SW 1271 (cell line): ENCODE data around the gene AIDA.
A peak's percentile ranks its signal among the peaks of the same experiment; 100 is the strongest.
"Not testable (repeated sequence)": the region's sequence is repeated elsewhere in the genome, so short reads cannot be mapped to it uniquely, and the experiment has no call there.

Source experiments
- DNase-seq, 2 experiments: peaks; one replicate each; lab custom pipeline; 2025; lab: John Stamatoyannopoulos, UW

AIDA gene, protein sequence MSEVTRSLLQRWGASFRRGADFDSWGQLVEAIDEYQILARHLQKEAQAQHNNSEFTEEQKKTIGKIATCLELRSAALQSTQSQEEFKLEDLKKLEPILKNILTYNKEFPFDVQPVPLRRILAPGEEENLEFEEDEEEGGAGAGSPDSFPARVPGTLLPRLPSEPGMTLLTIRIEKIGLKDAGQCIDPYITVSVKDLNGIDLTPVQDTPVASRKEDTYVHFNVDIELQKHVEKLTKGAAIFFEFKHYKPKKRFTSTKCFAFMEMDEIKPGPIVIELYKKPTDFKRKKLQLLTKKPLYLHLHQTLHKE

DNA sequence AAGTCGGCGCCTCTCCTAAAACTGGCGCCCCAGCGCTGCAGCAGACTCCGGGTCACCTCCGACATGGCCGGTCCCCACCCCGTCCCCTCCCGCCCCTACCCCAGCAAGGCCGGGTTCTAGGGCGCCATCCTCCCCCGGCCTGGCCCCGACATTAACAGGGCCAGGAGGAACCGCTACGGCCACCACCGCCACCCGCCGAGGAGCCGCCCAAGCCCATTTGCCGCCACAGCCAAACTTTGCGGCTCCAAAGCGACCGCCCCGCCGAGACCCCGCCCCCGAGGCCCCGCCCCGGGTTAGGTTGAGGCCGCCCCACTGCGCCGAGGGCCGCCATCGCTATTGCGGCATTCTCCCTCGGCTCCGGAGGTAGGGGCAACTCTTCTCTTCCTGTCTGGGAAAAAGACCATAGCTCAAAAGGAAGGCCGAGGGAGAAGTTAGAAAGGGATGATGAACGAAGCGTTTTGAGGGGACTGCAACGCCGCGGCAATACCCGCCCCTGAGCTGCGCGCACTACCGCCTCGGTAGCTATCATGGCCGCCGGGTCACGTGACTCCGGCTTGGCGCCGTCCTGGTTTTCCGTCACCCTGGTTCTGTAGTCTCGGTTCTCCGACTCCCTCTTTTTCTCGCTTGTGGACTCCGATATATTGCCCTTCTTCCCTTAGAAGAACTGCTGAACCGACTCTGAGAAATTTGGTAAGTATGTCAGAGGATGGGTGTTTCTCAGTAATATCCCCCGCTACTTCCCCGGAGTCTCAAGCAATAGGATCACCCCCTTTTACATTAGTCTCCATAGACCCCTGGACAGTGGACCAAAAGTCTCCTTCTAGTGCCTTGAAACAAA, at the start of gene AIDA, which contains the start of gene BROX:
Gene AIDA (minus strand): TSS at position 239 of the 838 bp plus-strand sequence. CDS start 174 bp downstream, at position 65.
Gene BROX (plus strand): TSS at position 312 of the 838 bp plus-strand sequence. CDS start 3,136 bp downstream, outside the sequence.
- peak; percentile 31 to 74 for DNase-seq

DNA sequence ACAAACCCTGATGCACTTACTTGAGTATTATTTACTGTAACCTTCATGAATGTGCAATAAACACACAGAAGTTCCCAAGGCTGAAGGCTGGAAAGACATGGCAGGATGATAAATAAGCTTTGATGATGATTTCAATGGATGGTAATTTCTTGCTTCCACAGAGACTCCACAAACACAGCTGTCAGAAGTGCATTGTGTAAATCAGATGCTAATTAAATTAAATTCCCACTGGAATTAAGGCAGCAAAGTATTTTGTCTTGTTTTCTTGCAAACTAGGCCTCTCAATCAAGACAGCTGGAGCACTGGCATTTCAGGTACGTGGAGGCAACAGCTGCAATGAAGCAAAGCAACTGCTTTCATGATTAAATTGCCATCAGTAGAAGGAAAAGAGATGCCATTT, 48.8 kb upstream of the AIDA start:
- DNase-seq: no peak

DNA sequence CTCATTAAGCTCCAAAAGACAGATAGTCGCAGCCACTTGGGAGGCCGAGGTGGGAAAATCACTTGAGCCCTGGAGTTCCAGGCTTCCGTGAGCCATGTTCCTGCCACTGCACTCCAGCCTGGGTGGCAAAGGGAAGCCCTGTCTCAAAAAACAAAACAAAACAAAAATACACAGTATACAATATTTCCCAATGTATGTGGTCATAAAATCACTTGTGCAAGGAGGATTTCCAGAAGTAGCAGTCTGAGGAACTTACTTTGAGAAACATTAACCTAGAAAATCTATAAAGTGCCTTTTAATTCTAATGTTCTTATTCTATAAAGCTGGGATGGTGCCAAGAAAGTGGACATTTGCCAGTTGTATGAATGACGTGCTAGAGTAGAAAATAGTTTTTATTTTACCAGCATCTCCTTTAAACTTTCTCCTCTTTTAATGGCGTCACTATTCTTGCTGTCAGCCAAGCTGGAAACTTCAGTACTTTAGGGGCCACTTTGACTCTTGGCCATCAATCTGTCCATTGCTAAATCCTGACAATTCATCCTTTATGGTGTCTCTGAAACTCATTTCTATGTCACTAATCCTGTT, 47.3 kb upstream of the AIDA start:
- no peak for DNase-seq

DNA sequence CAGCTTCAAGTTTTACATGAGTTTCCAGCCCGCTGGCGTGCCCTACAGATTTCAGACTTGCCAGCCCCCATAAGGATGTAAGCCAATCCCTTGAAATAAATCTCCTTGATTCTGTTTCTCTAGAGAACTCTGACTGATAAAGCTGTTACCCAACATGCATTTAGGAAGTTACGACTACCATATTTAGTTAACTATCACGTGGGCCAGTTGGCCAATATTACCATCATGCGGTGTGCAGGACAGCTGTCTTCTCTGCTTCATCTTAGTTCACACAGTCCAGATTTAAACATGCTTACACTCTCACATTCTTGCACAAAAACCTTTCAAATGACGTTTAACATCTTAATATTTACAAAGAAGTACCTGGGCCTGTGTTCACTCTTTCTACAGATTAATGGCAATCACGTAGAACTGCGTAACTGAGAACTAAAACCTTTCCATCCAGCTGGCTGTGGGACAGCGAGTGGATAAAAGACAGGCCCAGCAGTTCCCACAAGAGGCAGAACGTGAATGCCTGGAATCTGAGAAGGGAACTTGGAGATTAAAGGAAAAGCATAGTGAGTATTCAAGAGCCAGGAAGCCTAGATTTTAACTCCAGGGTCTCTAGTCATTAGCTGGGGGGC, 45.5 kb upstream of the AIDA start:
- DNase-seq: no peak

DNA sequence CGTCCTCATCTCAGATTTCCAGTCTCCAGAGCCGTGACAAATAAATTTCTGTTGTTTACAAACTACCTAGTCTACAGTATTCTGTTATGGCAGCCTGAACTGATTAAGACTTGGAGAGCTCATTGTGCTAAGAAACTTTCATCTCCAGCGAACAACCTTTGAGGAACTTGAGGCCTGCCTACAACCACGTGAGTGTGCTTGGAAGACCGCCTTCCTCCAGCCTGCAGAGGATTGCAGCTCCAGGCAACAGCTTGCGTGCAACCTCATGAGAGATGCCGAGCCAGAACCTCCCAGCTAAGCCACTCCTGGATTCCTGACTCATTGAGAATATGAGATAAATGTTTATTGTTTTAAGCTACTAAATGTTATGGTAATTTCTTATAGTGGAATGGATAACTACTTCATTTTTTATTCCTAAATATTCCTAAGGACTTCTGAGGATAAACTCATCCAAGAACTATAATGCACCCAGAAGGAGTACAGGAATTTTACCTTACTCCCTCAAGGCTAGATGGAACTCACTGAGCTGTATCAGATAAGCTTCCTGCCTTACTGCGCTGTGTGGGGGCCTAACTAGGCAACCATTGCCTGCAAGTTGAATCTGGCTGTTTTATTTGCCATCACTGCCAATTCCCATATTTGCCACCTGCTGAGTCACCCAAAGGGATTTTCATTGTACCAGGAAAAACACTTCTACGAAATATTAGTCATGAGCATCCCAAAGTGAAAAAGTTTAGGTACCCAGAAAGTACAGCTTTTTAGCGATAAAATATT, 42.3 kb upstream of the AIDA start:
- no peak for DNase-seq

DNA sequence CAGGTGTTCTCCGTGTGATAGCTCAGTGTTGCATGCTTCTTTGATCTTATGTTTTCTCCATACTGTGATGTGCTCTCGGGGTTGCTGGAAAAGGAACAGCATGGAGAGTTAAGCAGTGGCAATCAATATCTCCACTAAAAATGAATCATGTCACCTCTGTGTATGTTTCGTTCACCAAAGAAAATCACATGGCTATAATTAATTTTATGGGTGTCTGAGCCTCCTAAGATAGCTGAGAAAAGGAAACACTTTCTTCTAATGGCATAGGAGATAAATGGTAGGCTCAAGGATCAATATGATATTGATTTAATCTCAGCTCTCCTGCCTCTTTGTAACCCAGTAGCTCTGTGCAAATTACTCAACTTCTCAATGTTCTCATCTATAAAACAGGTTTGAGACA, 39.0 kb upstream of the AIDA start:
- DNase-seq: no peak

DNA sequence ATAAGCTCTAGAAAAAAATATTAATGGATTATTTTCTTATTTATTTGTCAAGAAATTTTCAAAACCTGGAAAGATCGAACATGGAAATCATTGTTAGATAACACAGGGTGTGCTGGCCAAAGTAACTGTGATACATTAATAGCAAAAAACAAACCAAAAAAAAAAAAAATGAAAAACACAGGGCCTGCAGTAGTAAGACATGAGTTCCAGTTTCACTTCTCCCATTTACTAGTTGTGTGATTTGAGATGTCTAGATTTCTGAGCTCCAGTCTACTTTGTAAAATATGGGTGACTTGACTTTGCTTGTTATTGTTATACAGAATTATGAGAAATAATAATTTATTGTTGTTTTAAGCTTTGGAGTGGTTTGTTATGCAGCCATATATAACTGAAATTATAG, 38.4 kb upstream of the AIDA start:
- no peak for DNase-seq

DNA sequence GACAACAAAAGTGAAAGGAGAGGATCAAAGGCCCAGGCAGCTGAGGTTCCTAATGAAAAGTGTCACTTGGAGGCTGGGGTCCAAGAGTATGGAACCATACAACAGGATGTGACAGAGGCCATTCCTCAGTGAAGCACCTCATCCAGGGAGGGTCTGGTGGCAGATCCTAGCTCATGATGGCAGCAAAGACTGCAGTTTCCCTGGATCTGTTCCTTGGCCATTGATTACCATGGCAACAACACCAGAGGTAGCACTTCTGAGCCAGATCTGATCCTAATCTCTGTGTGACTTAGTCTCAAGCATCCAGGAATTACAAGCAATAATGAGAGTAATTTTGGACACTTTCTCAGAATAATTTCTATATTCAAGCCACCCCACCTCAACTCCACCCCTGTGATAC, 37.6 kb upstream of the AIDA start:
- no peak for DNase-seq

DNA sequence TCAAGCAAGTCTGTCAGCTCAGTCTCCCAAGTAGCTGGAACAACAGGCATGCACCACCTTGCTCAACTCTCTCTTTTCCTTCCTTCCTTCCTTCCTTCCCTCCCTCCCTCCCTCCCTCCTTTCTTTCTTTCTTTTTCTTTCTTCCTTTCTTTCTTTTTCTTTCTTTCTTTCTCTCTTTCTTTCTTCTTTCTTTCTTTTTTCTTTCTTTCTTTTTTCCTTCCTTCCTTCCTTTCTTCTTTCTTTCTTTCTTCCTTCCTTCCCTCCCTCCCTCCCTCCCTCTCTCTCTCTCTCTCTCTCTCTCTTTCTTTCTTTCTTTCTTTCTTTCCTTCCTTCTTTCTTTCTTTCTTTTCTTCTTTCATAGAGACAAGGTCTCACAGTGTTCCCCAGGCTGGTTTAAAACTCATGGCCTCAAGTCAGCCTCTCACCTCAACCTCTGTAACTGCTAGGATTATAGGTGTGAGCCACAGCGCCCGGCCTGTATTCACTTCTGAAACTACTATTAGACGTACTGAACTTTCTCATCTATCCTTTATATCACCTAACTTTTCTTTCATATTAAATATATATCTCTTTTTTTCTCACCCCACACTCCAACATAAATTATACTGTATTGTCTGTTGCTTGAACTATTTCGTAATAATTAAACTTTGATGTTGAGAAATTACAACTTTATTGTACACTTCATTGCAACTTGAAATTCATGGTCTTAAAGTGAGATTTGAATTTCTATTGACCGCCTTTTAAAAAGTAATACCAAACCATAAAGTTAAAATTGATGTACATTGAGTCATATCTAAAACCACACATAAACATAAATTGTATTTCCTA, 29.6 kb upstream of the AIDA start:
- DNase-seq: not testable (repeated sequence)

DNA sequence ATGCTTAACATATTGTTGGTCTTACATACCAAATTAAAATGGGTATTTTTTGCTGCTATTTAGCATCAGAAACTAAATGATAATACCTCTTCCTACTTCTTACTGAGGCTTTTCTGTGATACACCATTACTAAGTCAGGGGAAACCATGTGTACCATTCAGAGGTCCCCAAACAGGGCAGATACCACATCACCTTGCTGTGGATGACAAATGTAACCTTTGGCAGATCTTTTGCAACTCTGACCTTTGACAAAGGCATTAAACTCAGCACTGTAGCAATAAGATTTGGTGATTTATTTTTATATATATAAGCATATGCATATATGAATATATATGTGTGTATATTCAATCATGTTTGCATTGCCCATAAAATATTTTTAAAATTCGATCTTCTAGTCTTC, 27.6 kb upstream of the AIDA start:
- no peak for DNase-seq

DNA sequence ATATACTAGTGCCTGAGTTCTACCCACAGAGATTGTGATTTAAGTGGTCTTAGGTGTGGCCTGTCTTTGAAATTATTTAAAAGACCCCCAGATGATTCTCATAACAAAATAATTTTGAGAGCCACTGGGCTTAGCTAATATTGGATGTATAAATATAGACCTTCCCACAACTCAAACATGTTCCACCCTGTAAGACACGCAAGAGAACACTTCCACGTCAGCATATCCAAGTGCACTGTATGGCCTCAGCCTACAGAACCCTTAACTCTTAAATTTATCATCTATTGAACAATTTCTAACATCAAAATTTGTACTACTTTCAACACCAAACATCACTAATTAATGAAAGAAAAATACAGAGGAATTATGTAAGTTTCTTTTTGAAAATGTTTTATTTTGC, 27.2 kb upstream of the AIDA start:
- no peak for DNase-seq

DNA sequence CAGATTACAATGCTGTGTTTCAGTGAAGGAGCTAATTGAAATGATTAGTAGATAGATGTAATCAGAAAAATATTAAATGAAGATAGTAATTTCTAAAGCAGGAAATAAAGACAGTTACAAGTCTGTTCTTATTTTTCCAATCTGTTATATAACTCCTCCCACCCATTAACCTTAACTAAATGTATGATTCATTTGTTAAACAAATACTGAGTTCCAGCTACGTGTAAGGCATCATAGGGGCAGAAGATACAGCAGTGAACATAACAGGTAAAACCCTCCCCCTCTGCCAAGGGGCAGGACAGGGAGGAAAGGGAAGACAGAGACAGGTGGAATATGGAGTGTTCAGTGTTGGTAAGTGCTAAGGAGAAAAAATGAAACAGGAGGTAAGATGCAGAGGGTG, 24.7 kb upstream of the AIDA start, which contains the start of gene FAM177B:
Gene FAM177B (plus strand): TSS at position 231 of the 400 bp plus-strand sequence. CDS start 9,344 bp downstream, outside the sequence.
- no peak for DNase-seq

DNA sequence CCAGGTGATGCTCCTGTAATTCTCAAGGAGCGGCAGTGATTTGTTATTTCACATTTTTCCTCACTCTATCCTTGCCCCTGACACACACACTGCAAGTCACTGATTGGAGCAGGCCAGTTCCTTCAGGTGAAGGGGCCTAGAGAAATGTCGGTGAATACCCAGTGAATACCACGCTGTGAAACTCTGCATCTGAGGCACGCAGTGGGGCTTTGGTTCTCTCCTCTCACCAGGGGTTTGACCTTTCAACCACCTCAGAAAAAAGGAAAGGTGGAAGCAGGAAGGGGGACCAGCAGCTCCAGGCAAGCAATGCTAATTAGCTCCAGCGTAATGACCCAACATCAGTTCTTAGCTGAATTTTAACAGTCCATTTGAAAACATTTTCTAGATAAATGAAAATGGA, 24.2 kb upstream of the AIDA start:
- DNase-seq: no peak

DNA sequence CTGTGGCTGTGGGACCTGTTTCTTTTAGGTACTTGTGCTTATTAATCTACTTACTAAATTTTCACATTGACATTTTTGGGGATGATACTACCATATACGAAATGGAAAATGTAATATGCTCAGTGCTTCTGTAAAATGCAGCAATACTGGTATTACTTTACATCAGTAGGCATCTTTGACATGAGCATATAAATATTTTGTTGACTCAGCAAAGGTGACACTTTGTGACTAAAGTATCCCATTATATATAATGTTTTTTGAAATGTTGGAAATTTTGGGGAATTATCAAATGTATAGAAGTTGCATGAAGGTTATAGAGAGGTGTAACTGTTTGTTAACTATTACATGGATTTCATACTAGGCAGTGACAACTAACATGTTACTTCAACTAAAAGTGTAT, 22.4 kb upstream of the AIDA start:
- DNase-seq: no peak

DNA sequence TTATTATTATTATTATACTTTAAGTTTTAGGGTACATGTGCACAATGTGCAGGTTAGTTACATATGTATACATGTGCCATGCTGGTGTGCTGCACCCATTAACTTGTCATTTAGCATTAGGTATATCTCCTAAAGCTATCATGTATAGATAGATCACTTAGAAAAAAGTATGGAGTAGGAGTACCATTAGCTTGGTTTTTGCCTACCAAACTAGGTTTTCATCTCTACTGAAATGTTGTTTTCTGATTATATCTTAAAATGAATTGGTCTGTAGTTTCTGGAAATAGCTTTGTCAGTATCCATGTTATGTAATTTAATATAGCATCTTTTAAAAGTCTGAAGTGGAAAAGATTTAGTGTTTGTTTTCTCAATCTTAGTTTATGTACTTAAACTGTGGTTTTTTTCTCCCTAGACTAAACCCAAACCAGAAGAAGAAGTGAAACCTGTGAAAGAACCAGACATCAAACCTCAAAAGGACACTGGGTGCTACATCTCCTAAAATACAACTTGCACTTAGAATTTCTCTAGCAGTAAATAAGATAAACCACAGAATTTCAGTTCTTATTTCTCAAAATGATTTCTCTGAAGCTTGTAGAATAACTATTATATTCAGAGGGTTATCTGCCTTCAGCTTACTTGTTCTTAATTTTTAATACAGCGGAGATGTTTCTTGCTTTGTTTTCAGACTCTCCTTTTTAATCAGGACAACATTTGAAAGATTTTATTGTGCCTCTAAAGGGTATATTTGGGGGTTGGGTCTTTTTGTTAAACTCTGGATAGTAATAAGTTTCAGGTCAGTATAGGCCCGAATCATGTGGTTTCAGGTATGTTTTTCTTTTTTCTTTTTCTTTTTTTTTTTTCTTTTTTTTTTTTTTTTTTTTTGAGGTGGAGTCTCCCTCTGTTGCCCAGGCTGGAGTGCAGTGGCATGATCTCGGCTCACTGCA, 20.2 kb upstream of the AIDA start:
- no peak for DNase-seq

DNA sequence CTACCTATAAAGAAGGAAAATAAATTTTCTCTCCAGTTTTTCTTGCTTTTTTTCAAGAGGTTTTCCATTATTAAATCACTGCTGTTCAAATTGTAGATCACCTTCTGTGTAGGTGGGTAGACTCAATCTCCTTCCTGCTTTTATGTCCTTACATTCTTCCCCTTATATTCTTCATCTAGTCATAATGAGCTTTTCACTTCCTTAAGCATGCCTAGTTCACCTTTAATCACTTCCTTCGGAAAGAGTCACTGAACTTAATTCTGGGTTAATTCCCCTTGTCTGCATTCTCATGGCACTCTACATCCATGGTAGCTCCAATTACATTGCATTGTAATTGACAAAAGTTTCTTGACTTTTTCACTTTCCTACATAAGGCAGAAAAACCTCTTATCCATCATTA, 18.6 kb upstream of the AIDA start:
- DNase-seq: no peak

DNA sequence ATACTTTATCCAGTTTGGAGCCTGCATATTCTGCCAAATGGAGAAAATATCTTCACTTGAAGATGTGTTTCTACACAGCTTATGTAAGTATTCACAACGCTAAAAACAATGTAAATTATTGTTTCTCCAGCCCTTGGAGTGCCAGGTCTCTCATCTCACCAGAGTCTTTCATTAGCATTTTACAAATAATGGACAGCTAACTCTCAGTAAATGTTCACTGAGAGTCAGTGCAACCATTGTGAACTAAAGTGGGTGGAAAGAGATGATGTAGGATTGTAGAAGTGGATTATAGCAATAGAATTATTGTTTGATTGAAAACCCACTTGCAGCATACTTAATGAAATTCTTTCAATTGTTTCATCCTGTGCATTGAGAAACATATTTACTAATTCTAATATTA, 16.5 kb upstream of the AIDA start:
- DNase-seq: no peak

DNA sequence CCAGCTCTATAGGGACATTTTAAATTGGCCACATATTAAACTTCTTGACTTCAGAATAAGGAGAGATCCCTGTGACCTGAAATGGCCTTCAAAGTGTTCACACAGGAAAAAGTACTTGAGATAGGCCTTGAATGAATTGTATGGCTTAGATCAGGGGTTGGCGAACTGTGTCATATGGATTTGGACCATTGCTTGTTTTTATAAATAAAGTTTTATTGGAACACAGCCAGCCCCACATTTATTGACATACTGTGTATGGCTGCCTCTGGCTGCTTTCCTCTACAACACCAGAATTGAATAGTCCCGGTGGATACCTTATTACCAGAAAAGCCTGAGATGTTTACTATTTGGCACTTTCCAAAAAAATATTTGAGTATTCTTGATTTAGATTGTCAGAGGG, 4.1 kb upstream of the AIDA start:
- no peak for DNase-seq
